HUDEP-2 (cell line): ENCODE measurements around the gene NKX2-1.
"Not testable (repeated sequence)": the region's sequence is repeated elsewhere in the genome, so short reads cannot be mapped to it uniquely, and the experiment has no call there.

Experiments used
- DNase-seq, 76 experiments: peaks; one replicate each; lab custom pipeline; 2025; ENCODE audit not compliant: unreplicated experiment in 76 of 76; lab: John Stamatoyannopoulos, UW

The NKX2-1 gene

DNA sequence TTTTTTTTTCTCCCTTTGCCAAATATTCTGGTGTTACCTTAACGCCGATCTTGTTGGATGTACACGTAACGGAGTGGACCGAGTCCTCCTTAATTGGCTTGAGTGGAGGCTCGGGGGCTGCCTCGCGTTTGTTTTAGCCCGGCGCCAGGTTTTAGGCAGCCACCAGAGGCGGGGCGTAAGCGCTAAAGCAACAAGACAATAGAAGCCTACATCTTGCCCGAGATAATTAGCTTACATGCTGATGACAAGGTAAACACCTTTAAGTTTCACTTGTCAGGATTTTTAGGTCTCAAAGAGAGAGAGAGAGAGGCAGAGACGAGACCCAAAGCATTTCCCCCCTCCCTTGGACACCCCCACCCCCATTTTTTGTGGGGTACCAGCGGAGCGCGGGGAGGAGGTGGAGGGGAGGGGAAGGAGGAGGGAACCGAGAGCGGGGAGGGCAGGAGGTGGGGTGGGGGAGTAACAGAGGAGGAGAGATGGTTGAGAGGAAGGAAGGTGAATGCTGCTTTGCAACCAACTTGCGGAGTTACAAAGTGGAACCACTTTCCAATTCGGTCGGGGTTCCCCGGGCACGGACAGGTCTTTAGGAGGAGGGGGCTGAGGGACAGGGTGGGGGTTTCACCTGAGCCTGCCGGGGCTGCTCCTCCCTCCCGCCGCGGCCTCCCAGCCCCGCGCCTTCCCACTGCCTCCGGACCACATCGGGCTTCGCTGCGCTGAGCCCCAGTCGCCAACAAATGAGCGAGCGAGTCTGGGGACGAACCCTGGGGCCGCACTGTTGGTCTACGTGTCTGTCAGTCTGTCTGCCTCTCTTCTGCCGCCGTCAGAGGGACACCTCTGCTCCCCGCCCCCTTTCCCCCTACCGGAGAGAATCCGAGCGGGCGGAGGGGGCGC lies at the start of gene NKX2-1:
TSS of gene NKX2-1 (minus strand) at position 802 of the 891 bp plus-strand sequence. CDS start at position 699, 103 bp downstream.
- DNase-seq = no peak

DNA sequence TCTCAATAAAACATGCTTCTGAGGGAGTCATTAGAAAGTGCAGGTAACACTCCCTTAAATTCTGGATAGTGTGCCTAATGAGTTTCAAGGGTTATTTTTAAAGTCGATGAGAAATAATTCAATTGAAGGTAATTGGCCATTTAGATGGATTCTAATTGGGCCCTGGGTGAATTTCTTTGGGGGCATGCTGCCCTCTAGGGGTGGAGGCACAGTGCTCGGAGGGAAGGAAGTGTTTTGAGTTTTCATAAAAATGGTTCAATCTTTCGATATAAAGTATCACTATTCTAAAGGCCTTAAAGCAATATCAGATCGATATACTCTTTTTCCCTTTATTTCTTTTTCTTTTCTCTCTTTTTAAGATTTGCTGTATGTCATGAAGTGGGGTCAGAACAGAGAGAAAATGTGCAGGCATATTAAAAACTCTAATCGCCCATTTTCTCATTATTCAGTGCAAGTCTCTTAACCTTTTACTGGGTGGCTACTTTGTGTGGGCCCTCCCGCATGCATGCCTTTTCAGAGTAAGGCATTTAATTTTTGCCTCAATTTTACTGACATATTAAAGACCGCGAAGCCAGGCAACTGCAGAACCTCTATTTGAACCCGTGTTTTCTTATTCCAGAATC lies 36.9 kb upstream of the NKX2-1 start:
- DNase-seq = peak in 15 of 76 experiments; percentile 2 to 43 (median 14)

DNA sequence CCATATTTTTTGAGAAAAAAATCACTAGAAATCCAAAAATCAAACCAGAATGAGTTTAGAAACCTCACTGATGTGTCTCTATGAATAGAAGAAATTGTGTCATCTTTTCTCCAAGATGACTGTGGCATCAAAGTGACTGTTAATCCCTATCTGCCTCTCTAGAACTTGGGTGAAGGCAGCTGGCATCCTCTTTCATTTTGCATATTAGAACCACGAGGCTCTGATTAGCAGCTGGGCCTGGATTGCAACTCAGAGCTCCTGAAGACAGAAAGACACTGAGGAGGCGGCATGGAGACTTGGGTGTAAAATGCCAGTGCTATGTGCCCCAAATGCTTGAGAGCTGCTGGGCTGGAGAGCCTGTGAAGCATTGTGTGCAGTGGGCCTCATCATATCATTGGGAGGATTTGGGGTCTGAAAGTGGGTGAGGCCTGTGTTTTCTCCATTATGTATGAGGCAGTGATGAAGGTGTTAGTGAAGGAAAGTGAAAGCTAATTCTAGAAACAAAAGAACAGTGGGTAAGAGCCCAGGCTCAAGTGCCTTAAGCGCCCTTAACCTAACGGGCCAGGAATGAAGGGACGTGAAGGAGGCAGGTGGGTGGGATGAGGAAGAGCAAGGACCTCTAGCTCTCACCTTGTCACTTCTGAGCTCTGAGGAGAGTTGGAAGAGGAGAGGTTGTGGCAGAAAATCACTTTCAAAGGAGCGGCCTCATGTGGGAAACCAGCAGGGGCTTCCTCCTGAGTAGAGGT lies 36.1 kb upstream of the NKX2-1 start:
- DNase-seq = no peak

DNA sequence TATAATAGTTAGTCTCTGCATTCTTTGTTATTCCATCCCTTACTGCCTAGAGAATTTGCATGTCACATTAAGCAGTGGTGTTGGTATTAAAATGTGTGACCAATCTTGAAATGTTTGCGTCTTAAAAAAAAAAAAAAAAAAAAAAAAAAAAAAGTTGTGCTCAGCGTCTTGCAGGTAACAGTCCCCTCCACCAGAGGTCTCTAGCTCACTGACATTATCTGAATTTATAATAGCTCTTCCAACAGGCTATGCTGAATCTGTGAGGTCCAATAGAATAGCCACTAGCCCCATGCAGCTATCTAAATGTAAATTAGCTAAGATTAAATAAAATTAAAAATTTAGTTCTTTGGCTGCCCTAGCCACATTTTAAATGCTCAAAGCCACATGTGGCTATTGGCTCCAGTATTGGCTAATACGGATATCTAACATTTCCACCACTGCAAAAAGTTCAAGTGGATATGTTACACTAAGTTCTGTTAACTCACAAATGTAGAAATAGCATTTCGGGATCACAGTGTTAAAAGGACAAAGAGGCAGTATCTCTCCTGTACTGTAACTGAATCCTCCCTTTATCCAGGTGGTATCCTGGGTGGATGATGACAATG lies 33.7 kb upstream of the NKX2-1 start:
- peak in 19 of 76 experiments; percentile 1 to 44 (median 10) for DNase-seq

DNA sequence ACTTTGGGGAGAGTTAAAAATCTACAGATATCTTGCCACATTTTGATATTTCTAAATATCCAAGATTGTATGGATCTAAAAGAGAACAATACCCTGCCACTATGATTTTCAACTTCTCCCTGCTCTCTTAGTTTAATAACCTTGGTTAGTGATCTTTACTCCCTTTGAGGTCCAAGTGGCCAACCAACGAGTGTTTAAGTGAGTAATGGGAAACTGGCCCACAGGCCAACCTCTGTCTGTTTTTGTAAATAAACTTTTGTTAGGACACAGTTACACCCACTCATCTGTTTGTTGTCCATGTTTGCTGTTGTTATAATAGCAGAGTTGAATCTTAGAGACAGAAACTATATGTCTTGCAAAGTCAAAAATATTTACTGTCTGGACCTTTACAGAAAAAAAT lies 30.9 kb upstream of the NKX2-1 start:
- DNase-seq = no peak

DNA sequence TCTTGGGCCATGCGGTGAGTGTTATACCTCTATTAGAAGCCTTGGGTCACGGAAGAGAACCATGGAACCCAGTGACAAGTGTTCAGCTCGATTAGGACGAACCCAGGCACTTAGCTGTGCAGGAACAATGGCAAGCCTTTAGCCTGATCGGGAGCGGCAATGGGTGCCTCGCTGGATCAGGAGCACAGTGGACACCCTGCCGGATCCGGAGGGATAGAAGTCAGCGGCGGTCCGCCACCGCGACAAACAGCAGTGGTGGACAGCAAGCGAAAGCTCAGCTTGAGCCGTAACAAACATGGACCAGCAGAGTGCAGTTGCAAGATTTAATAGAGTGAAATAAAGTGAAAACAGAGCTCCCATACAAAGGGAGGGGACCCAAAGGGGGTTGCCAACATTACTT lies 24.2 kb upstream of the NKX2-1 start:
- DNase-seq = not testable (repeated sequence)

DNA sequence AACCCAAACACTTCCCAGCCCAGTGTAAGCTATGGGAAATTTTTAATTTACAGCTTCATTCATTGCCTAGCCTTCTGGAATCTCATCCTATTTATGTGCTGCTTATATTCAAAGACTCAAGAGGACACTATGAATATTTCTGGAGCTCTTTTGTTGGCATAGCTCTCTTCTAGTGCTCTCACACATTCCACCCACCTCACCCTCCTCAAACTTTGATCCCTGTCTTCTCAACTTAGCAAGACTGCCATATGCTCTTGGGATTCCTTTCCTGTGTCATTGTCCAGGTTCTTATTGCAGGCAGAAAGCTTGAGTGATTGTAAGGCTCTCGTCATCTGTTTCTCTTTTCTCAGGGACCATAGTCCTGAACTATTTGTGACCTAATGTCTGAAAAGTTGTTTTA lies 18.0 kb upstream of the NKX2-1 start:
- DNase-seq = no peak

DNA sequence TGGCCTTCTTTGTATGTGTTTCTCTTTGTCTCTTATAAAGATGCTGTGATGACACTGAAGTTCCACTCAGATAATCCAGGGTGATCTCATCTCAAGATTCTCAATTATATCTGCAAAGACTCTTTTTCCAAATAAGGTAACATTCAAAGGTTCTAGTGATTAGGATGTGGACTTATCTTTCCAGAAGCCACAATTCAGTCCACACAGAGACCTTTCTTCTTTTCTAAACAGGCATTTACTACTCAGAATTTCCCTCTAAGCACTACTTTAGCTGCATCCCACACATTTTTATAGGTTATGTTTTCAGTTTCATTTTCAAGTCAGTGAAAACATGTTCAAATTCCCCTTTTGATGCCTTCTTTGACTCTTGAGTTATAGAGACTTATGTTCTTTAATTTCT lies 9.0 kb upstream of the NKX2-1 start:
- DNase-seq = no peak

DNA sequence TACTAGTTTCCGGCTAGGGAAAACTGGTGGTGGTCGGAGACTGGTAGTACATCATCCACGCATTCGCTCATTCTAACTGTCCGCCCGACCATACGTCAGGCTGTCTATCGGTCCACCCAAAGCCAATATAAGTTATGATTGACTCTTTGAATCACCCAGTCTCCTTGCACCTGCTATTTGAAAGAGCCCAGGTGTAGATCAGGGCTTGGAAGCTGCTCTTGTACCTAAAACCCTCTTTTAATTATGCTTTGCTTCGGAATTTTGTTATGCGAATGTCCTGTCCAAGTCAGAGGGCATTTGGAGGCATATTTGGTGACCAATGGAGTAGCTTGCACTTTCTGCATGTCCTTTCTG lies 5.7 kb upstream of the NKX2-1 start:
- DNase-seq = no peak

DNA sequence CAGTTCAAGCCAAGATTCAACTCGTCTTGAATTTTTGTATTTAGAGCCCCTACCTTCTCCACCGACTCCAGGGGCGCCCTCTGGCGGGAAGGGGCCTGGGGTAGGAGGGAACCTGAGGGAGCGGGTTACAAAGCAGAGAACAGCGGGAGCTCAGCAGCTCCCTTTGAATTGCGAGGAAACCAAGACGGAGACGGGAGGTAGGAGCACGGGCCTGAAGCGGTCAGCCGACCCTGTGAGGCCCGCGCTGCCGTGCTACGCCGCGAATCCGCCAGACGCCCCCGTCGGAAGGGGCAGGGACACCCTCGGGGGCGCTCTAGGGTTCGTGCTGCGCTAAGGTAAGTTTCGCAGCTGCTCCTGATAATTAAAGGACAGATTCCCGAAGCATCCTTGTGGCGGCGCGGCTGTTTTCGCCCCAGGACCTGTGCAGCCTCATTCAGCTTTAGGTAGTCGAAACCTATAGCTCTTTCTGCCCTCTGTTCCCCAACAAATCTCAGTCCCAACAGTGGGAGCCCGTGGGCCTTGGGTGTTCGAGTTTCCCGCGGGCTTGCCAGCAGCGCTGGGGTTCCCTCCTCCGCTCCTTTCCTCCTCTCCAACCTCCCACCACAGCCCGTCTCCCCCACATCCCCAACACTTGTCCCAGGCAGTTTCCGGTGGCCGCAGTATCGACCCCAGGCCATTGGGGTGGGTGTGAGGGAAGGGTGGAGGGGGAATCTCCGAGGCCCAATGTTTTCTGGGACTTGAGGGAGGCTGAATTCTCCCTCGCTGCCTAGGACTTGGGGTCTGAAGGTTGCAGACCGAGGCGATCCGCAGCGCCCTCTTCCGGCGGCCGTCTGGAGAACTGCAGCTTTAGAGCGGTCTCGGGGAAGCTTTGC lies 5.1 kb upstream of the NKX2-1 start:
- peak in 34 of 76 experiments; percentile 2 to 60 (median 32) for DNase-seq

DNA sequence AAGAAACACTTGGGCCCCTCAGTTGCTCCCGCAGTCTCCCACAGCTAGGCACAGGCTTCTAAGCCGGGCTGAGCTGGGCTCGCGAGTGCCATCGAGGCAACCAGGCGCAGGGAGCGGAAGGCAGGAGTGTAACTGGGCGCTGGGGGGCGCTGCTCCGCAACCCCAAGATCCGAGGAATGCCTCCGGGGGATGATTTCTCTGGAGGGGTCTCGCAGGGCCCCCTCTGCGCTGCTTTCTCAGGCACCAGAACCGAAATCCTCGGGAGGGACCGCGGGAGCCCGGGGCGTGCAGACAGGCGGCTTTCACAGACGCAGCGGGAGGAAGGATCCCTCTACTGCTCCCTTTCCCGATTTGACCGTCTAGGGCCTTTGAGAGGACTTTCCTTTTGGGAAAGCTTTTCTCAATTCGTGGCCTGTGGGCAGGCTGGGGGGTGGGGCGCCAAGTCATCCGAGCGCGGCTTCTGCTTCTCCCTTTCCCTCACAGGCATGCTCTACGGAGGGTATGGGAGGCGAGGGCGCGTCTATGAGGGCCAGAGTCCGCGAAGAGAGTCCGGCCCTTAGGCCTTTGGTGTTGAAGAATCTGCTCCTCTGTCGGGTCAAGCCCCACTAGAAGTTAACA lies 4.3 kb upstream of the NKX2-1 start:
- no peak for DNase-seq

DNA sequence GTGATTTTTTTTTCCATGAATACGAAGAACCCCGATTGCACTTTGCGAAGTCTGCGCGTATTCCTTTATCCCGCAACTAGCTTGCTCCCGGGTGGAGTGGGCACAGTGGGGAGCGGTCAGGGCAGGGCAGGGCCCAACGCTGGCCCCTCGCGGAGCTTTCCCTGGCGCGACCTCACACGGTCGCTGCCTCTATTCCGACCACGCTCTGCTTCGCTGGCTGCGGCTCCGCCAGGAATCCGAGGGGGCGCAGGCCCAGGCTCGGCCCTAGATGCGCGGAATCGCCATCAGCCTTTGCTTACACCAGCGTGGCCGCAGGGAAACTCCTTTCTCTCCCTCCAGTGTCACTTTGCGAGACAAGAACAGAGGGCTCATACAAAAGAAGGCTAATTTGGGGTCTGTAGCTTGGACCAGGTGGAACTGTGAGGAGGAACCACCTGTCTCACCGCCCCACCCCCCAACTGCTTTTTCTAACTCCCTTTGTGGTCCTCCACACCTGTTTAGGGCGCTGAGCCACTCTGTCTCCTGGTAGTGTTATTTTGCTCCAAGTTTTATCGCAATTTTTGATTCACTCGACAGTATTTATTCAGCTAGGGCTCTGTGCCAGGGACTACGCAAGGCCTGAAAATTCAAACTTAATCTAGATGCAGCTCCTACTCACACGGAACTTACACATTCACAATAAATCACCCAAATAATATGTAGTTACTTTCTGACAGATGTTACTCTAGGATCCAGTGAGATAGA lies 3.1 kb upstream of the NKX2-1 start:
- no peak for DNase-seq

DNA sequence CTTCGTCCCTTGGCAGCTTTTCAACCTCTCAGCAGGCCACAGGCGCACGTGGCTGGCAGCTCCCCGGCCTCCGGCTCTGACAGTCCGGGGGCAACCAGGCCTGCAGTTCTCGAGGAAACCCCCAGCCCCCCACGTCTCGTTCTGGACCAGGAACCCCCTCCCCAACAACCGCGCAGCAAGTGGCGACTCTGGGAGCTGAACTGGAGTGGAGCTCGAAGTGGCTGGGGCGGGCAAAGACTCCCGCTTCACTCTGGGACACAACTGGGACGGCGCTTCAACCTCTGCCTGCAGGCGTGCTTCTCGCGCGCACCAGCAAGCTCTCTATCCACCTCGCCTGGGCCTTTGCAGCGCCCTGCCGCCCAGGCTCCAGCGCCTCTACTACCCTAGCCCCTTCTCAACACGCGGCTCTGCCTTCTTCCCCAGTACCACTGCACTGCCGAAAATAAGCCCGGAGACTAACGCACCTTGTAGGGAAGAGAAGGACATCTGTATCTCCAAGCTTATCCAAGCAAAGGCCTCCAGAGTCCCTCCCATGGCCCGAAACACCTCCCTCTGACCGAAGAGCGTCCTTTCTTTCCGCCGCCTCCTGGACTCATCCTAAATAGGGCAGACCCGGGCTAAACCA lies 2.4 kb upstream of the NKX2-1 start:
- no peak for DNase-seq

DNA sequence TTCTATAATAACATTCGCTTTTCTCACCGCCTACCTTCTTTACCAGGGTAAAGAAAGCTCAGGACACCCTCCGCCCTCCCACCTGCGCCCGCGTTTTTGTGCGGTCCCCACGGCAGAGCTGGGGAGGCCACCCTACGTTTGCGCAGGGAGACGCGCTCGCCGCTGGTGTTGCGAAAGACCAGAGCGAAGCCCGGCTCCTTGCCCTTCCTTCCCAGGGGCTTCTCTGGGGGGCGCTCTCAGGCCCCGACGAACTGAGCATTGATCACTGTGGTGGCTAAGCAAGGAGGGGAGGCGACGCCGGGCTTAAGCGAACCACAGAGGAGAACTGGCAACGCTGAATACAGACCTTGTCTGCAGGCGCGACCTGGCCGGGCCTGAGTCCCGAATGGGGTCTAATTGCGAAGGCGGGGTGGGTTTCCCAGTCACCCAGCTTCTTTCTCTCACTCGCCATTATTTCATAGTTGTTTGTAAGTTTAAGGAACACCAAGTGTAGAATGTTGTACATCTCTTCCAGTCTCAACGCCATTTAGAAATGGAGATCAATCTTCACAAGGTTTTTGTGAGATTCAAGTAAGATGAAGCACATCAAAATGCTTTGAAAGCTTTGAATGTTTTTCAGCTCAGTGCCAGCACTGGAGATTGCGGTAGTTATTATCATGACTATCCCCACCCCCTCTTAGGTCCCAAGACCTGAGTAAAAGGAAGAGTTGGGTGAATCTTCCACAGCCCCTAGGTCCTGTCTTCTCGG lies 1.7 kb upstream of the NKX2-1 start:
- DNase-seq = no peak

DNA sequence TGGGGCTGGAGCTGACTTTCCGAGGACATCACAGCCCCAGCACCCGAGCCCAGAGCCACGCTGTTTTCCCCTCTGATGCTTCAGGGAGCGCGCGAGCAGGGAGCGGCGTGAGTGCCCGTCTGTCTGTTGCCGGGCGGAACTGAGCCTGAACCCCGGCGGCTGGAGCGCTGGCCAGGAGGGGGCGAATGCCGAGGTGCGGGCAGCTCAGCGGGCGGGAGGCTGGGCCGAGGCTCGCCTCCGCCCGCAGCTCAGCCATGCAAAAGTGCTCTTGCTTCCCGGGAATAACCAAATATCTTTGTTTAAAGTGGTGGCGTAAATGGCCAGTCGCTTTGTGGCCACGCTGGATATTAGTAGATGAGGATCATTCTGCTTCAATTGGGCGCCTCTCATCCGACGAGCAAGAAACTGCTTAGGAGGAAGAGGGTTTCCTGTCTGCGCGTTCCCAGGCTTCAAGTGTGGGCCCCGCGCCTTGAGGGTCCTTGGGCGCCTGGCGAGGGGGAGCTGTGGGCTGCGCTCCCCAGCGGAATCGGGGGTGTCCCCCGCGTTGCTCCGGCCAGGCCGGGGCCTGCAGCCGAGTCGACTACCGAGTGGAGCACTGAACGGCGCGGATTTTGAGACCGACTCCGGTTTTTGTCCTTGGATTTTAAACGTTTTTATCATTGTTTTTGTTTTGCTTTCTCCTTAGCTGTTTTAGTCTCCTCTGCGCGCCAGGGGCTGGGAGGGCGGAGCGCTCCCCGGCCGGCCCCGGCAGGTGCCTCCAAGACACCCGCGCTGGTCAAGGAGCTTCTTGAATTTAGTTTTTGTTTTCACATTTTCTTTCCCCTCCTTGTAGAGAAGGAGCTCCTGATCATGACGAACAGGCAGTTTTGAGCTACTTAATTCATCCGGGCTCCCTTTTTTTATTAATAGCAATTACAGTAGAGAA lies 831 bp upstream of the NKX2-1 start:
- peak in 30 of 76 experiments; percentile 2 to 53 (median 21) for DNase-seq

DNA sequence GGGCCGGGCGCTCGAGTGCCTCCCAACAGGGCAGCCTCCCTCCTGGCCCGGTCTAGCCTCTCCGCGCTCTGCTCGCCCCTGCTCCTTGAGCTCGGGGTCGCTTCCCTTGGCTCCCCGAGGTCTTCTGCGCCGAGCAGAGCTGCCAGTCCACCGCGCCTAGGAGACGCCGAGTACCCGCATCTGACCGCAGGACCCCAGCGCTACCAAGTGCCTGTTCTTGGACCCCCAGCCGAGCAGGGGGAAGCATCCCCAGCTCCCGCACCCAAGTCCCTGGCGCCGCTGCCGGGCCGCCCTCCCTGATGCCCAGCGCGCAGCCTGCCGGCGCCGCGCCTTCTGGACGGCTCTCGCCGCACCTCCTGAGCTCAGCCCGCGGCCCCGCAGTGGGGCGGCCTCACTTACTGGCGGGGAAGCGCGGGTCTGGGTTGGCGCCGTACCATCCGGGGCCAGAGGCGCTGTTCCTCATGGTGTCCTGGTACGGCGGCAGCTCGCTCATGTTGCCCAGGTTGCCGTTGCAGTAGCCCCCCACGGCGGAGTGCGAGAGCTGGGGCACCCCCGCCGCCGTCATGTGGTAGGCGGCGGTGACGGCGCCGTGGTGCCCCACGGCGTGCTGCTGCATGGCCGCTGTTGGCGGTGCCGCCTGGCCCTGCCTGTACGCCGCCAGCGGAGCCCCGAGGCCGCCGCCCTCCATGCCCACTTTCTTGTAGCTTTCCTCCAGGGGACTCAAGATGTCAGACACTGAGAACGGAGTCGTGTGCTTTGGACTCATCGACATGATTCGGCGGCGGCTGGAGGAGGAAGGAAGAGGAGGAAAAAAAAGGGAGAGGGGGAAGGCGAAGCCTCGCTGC lies 1.2 kb downstream of the NKX2-1 start:
- no peak for DNase-seq
